Measurements from ENCODE around the gene OR1F1. TPM values are rescaled to one million over a fixed set of nuclear protein-coding genes. Genes with fewer than 3 reads are reported as not detected.

The OR1F1 gene
- total and polyA plus RNA-seq, 2 of the 8 experiments (the other 6 are each of a cell fraction or from before 2014, with no cell fraction given): 0.52 to 1.2 TPM

DNA sequence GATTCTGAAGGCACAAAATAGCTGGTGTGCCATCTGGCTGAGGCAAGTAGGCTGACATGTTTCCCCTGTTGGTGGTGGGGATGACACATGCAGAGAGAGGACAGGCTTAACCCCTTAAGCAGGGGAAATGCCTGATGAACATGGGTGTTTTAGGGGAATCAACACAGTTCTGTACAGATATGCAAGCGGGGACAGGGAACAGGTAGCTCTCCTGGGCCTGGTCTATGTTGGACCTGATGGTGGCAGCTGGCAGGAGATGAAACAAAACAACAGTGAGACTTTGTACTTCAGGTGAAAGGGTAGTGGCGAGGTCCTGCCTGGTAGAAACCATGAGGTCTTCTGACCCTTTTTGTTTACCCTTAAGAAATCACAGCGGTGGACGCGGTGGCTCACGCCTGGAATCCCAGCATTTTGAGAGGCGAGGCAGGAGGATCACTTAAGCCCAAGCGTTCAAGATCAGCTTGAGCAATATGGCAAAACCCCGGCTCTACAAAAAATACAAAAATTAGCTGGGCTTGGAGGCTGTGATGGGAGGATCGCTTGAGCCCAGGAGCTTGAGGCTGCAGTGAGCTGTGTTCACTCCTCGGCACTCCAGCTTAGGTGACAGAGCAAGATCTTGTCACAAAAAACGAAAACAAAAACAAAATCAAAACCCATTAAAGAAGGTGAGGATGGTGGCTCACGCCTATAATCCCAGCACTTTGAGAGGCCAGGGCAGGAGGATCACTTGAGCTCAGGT is 10.5 kb downstream of the OR1F1 start (continued):
- TF ChIP-seq, protein P1, sequence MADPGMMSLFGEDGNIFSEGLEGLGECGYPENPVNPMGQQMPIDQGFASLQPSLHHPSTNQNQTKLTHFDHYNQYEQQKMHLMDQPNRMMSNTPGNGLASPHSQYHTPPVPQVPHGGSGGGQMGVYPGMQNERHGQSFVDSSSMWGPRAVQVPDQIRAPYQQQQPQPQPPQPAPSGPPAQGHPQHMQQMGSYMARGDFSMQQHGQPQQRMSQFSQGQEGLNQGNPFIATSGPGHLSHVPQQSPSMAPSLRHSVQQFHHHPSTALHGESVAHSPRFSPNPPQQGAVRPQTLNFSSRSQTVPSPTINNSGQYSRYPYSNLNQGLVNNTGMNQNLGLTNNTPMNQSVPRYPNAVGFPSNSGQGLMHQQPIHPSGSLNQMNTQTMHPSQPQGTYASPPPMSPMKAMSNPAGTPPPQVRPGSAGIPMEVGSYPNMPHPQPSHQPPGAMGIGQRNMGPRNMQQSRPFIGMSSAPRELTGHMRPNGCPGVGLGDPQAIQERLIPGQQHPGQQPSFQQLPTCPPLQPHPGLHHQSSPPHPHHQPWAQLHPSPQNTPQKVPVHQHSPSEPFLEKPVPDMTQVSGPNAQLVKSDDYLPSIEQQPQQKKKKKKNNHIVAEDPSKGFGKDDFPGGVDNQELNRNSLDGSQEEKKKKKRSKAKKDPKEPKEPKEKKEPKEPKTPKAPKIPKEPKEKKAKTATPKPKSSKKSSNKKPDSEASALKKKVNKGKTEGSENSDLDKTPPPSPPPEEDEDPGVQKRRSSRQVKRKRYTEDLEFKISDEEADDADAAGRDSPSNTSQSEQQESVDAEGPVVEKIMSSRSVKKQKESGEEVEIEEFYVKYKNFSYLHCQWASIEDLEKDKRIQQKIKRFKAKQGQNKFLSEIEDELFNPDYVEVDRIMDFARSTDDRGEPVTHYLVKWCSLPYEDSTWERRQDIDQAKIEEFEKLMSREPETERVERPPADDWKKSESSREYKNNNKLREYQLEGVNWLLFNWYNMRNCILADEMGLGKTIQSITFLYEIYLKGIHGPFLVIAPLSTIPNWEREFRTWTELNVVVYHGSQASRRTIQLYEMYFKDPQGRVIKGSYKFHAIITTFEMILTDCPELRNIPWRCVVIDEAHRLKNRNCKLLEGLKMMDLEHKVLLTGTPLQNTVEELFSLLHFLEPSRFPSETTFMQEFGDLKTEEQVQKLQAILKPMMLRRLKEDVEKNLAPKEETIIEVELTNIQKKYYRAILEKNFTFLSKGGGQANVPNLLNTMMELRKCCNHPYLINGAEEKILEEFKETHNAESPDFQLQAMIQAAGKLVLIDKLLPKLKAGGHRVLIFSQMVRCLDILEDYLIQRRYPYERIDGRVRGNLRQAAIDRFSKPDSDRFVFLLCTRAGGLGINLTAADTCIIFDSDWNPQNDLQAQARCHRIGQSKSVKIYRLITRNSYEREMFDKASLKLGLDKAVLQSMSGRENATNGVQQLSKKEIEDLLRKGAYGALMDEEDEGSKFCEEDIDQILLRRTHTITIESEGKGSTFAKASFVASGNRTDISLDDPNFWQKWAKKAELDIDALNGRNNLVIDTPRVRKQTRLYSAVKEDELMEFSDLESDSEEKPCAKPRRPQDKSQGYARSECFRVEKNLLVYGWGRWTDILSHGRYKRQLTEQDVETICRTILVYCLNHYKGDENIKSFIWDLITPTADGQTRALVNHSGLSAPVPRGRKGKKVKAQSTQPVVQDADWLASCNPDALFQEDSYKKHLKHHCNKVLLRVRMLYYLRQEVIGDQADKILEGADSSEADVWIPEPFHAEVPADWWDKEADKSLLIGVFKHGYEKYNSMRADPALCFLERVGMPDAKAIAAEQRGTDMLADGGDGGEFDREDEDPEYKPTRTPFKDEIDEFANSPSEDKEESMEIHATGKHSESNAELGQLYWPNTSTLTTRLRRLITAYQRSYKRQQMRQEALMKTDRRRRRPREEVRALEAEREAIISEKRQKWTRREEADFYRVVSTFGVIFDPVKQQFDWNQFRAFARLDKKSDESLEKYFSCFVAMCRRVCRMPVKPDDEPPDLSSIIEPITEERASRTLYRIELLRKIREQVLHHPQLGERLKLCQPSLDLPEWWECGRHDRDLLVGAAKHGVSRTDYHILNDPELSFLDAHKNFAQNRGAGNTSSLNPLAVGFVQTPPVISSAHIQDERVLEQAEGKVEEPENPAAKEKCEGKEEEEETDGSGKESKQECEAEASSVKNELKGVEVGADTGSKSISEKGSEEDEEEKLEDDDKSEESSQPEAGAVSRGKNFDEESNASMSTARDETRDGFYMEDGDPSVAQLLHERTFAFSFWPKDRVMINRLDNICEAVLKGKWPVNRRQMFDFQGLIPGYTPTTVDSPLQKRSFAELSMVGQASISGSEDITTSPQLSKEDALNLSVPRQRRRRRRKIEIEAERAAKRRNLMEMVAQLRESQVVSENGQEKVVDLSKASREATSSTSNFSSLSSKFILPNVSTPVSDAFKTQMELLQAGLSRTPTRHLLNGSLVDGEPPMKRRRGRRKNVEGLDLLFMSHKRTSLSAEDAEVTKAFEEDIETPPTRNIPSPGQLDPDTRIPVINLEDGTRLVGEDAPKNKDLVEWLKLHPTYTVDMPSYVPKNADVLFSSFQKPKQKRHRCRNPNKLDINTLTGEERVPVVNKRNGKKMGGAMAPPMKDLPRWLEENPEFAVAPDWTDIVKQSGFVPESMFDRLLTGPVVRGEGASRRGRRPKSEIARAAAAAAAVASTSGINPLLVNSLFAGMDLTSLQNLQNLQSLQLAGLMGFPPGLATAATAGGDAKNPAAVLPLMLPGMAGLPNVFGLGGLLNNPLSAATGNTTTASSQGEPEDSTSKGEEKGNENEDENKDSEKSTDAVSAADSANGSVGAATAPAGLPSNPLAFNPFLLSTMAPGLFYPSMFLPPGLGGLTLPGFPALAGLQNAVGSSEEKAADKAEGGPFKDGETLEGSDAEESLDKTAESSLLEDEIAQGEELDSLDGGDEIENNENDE (IDR thresholded peaks at IDR 0.05; ENCODE audit: insufficient replicate concordance, low read length): no peak
- TF ChIP-seq, protein P2, sequence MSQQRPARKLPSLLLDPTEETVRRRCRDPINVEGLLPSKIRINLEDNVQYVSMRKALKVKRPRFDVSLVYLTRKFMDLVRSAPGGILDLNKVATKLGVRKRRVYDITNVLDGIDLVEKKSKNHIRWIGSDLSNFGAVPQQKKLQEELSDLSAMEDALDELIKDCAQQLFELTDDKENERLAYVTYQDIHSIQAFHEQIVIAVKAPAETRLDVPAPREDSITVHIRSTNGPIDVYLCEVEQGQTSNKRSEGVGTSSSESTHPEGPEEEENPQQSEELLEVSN (IDR thresholded peaks at IDR 0.05): no peak
- TF ChIP-seq TCF12 (IDR thresholded peaks at IDR 0.05; ENCODE audit: low read depth, low read length) (no peak), CBX5 (IDR thresholded peaks at IDR 0.05; ENCODE audit: low read depth, low read length) (no peak), NANOG (IDR thresholded peaks at IDR 0.05; ENCODE audit: insufficient read depth, low read depth, low read length, poor library complexity, severe bottlenecking) (no peak), EP300 (IDR thresholded peaks at IDR 0.05; ENCODE audit: borderline replicate concordance in 1 of 2, low read depth in 2 of 2, low read length in 2 of 2) (no peak), CHD2 (IDR thresholded peaks at IDR 0.05; ENCODE audit: low read length) (no peak), ZNF274 (IDR thresholded peaks at IDR 0.05; ENCODE audit: borderline replicate concordance, extremely low read depth, low read length) (no peak), CHD1 (IDR thresholded peaks at IDR 0.05; ENCODE audit: low read depth, low read length) (no peak)
